Hepatocyte (in vitro differentiated cells): ENCODE measurements around the gene TTYH2. TPM values are rescaled to one million over a fixed set of nuclear protein-coding genes. Genes with fewer than 3 reads are reported as not detected.

Experiments
- DNase-seq: peaks from one replicate; pipeline ENCODE4 v3.0.0-alpha.2; 2016; ENCODE audit warnings: low spot score
- H2AFZ ChIP-seq: fragments of 200-600 bp; sonication (generic); 2 replicates; pipeline ENCODE4 v1.6.0; 2016; ENCODE audit warnings: antibody characterized with exemption, mild to moderate bottlenecking
- H3K27ac ChIP-seq: fragments of 200-600 bp; sonication (generic); 2 replicates; pipeline ENCODE4 v1.5.1; 2016; ENCODE audit warnings: mild to moderate bottlenecking
- H3K27me3 ChIP-seq: fragments of 200-600 bp; sonication (generic); 2 replicates; pipeline ENCODE4 v1.6.1; 2016
- H3K36me3 ChIP-seq: fragments of 200-600 bp; sonication (generic); replicated peaks from 2 replicates; pipeline ENCODE4 v1.5.1; 2016; ENCODE audit warnings: low read depth; ENCODE audit not compliant: insufficient read depth
- H3K4me1 ChIP-seq: fragments of 200-600 bp; sonication (generic); 2 replicates; pipeline ENCODE4 v1.5.1; 2016; ENCODE audit warnings: mild to moderate bottlenecking, moderate library complexity; ENCODE audit not compliant: insufficient read depth
- H3K4me2 ChIP-seq: fragments of 200-600 bp; sonication (generic); 2 replicates; pipeline ENCODE4 v1.6.0; 2016
- H3K4me3 ChIP-seq: fragments of 200-600 bp; sonication (generic); 2 replicates; pipeline ENCODE4 v1.5.1; 2016; ENCODE audit warnings: mild to moderate bottlenecking
- H3K79me2 ChIP-seq: fragments of 200-600 bp; sonication (generic); 2 replicates; pipeline ENCODE4 v1.6.0; 2017; ENCODE audit warnings: mild to moderate bottlenecking
- H3K9me2 ChIP-seq: fragments of 200-600 bp; sonication (generic); replicated peaks from 2 replicates; pipeline ENCODE4 v1.6.0; 2017; ENCODE audit warnings: mild to moderate bottlenecking; ENCODE audit not compliant: insufficient read depth
- H3K9me3 ChIP-seq: fragments of 200-600 bp; sonication (generic); 2 replicates; pipeline ENCODE4 v1.5.1; 2016; ENCODE audit warnings: low read depth, mild to moderate bottlenecking
- H4K20me1 ChIP-seq: fragments of 200-600 bp; sonication (generic); 2 replicates; pipeline ENCODE4 v1.6.0; 2016; ENCODE audit warnings: mild to moderate bottlenecking; ENCODE audit not compliant: insufficient read depth, poor library complexity, severe bottlenecking
- CTCF ChIP-seq: fragments of 200-600 bp; sonication (generic); IDR thresholded peaks from 2 replicates; pipeline ENCODE4 v1.5.1; 2016; ENCODE audit warnings: antibody characterized with exemption, mild to moderate bottlenecking; ENCODE audit not compliant: poor library complexity
- EZH2 ChIP-seq: fragments of 200-600 bp; sonication (generic); IDR thresholded peaks from 2 replicates; pipeline ENCODE4 v1.6.1; 2016; ENCODE audit warnings: antibody characterized with exemption, mild to moderate bottlenecking, borderline replicate concordance
- EZH2phosphoT487 ChIP-seq: fragments of 200-600 bp; sonication (generic); IDR thresholded peaks from one replicate; pipeline ENCODE4 v1.6.1; 2018; ENCODE audit warnings: antibody characterized with exemption, mild to moderate bottlenecking, low read depth, moderate library complexity; ENCODE audit not compliant: unreplicated experiment, severe bottlenecking
- WGBS: methylation state at CpG from one replicate; pipeline ENCODE4 v1.1.6; 2016; ENCODE audit warnings: low lambda C conversion rate; ENCODE audit errors: missing lambda C conversion rate; 5-methylcytosine and 5-hydroxymethylcytosine counted together
- polyA plus RNA-seq: library from polyadenylated mRNA; unstranded; fragments of >200 nt; fragmentation: Nextera tagmentation; extraction: Ambion mirVana; gene quantifications from 2 replicates; pipeline ENCODE4 v1.2.1, GENCODE V29; 2016
- total RNA-seq: library from RNA; depleted of rRNA; stranded (reverse); fragments of >200 nt; gene quantifications from 2 replicates; pipeline ENCODE4 v1.2.3, GENCODE V29; 2014

TTYH2 gene
- total and polyA plus RNA-seq, 2 experiments from 2014 or later: 7.4 to 7.8 TPM

- TF ChIP-seq EZH2phosphoT487 (no peak), EZH2 (no peak), CTCF (no peak)
- Histone ChIP-seq H3K9me3 (no peaks in the 10 kb centered on the region), H3K4me3 (no peak overlapping the region), H3K4me2 (no peak overlapping the region), H4K20me1 (peaks cover 2% of the 10 kb centered on the region), H3K9me2 (no peaks in the 10 kb centered on the region), H3K27me3 (no peaks in the 10 kb centered on the region), H2AFZ (no peak overlapping the region), H3K27ac (no peak overlapping the region), H3K36me3 (no peaks in the 10 kb centered on the region), H3K79me2 (no peaks in the 10 kb centered on the region), H3K4me1 (peaks cover 27% of the 10 kb centered on the region)
- DNase-seq: no peak
- 78% methylated on average over 5 of the region's 5 CpGs for WGBS
Observed at GRCh38 chr17:74216505-74216904, 3.1 kb downstream of the TTYH2 start.

- no peaks in the 10 kb centered on the region for H3K79me2 ChIP-seq
- peaks cover 20% of the 10 kb centered on the region for H3K4me1 ChIP-seq
- H3K9me3 ChIP-seq: no peaks in the 10 kb centered on the region
- H3K9me2 ChIP-seq: no peaks in the 10 kb centered on the region
- 84% methylated on average over 13 of the region's 13 CpGs for WGBS
- no peaks in the 10 kb centered on the region for H3K27me3 ChIP-seq
- H2AFZ ChIP-seq: no peak overlapping the region
- H3K4me3 ChIP-seq: no peak overlapping the region
- DNase-seq: no peak
- H4K20me1 ChIP-seq: no peaks in the 10 kb centered on the region
- no peak overlapping the region for H3K27ac ChIP-seq
- H3K36me3 ChIP-seq: no peaks in the 10 kb centered on the region
- no peak overlapping the region for H3K4me2 ChIP-seq
- TF ChIP-seq EZH2phosphoT487: no peak
- no peak for TF ChIP-seq CTCF
- no peak for TF ChIP-seq EZH2
Observed at GRCh38 chr17:74217037-74217730, 3.8 kb downstream of the TTYH2 start.

GRCh38 chr17:74217888-74218287, 4.5 kb downstream of the TTYH2 start:
- no peak overlapping the region for H3K4me2 ChIP-seq
- H4K20me1 ChIP-seq: no peaks in the 10 kb centered on the region
- H3K36me3 ChIP-seq: no peaks in the 10 kb centered on the region
- H2AFZ ChIP-seq: no peak overlapping the region
- H3K4me3 ChIP-seq: no peak overlapping the region
- H3K79me2 ChIP-seq: no peaks in the 10 kb centered on the region
- no peaks in the 10 kb centered on the region for H3K9me3 ChIP-seq
- no peak for TF ChIP-seq CTCF
- no peak for TF ChIP-seq EZH2phosphoT487
- TF ChIP-seq EZH2: no peak
- 100% methylated on average over 2 of the region's 2 CpGs for WGBS
- H3K9me2 ChIP-seq: no peaks in the 10 kb centered on the region
- peaks cover 14% of the 10 kb centered on the region for H3K4me1 ChIP-seq
- DNase-seq: no peak
- no peak overlapping the region for H3K27ac ChIP-seq
- H3K27me3 ChIP-seq: no peaks in the 10 kb centered on the region
